ENCODE results near the gene OR4K13.

OR4K13 gene

GRCh38 chr14:20008156-20008555 lies 27.7 kb downstream of the OR4K13 start:
- H3K4me3 ChIP-seq (ENCODE audit: low read depth, low read length): no peak overlapping the region
- TF ChIP-seq CTCF (IDR thresholded peaks at IDR 0.05; ENCODE audit: borderline replicate concordance, insufficient read depth, low read depth, low read length): no peak

GRCh38 chr14:20002319-20002718 lies 33.5 kb downstream of the OR4K13 start:
- H3K4me3 ChIP-seq (ENCODE audit: low read depth, low read length): no peak overlapping the region
- TF ChIP-seq CTCF (IDR thresholded peaks at IDR 0.05; ENCODE audit: borderline replicate concordance, insufficient read depth, low read depth, low read length): no peak

GRCh38 chr14:20001863-20002262 lies 34.0 kb downstream of the OR4K13 start, which contains the start of gene OR4Q2:
Gene OR4Q2, plus strand, starts transcription at chr14:20002163.
- TF ChIP-seq CTCF (IDR thresholded peaks at IDR 0.05; ENCODE audit: borderline replicate concordance, insufficient read depth, low read depth, low read length): no peak
- no peak within 1 kb of the TSS for H3K4me3 ChIP-seq (ENCODE audit: low read depth, low read length)

- TF ChIP-seq CTCF (IDR thresholded peaks at IDR 0.05; ENCODE audit: borderline replicate concordance, insufficient read depth, low read depth, low read length): no peak
Observed at GRCh38 chr14:19993438-19993837, 42.4 kb downstream of the OR4K13 start.

More at GRCh38 chr14:19993438-19993837, 42.4 kb downstream of the OR4K13 start:
- H3K4me3 ChIP-seq (ENCODE audit: low read depth, low read length): no peak overlapping the region
